Osteocyte (in vitro differentiated cells): Measurements from ENCODE around the gene PRUNE1. TPM values are rescaled to one million over a fixed set of nuclear protein-coding genes. Genes with fewer than 3 reads are reported as not detected.

Experiments used
- DNase-seq: peaks from one replicate; pipeline ENCODE4 v3.0.0; 2021; ENCODE audit warnings: mixed read lengths; ENCODE audit not compliant: unreplicated experiment; ENCODE audit errors: extremely low spot score
- H3K27ac Mint-ChIP-seq: one replicate; pipeline ENCODE4 v1.8.0; 2021; ENCODE audit warnings: mild to moderate bottlenecking, mixed read lengths; ENCODE audit not compliant: unreplicated experiment
- H3K27me3 Mint-ChIP-seq: one replicate; pipeline ENCODE4 v1.8.0; 2021; ENCODE audit warnings: mixed read lengths; ENCODE audit not compliant: unreplicated experiment
- H3K36me3 Mint-ChIP-seq: one replicate; pipeline ENCODE4 v1.8.0; 2021; ENCODE audit warnings: mixed read lengths; ENCODE audit not compliant: unreplicated experiment
- H3K4me1 Mint-ChIP-seq: one replicate; pipeline ENCODE4 v1.8.0; 2021; ENCODE audit warnings: mixed read lengths; ENCODE audit not compliant: unreplicated experiment
- H3K4me3 Mint-ChIP-seq: one replicate; pipeline ENCODE4 v1.8.0; 2021; ENCODE audit warnings: mild to moderate bottlenecking, moderate library complexity, mixed read lengths; ENCODE audit not compliant: unreplicated experiment
- H3K9me3 Mint-ChIP-seq: one replicate; pipeline ENCODE4 v1.8.0; 2021; ENCODE audit warnings: mixed read lengths; ENCODE audit not compliant: unreplicated experiment
- total RNA-seq: library from RNA; stranded (reverse); gene quantifications from 2 replicates; pipeline ENCODE4 v1.2.1, GENCODE V29; 2021
- TF ChIP-seq, protein P1 (sequence below): fragments of 200-600 bp; sonication (generic); IDR thresholded peaks from 2 replicates; pipeline ENCODE4 v1.5.0; 2021; ENCODE audit warnings: antibody characterized with exemption, mild to moderate bottlenecking, moderate library complexity

The PRUNE1 gene
- total RNA-seq, 1 donor from 2014 or later = 18.2 TPM

DNA sequence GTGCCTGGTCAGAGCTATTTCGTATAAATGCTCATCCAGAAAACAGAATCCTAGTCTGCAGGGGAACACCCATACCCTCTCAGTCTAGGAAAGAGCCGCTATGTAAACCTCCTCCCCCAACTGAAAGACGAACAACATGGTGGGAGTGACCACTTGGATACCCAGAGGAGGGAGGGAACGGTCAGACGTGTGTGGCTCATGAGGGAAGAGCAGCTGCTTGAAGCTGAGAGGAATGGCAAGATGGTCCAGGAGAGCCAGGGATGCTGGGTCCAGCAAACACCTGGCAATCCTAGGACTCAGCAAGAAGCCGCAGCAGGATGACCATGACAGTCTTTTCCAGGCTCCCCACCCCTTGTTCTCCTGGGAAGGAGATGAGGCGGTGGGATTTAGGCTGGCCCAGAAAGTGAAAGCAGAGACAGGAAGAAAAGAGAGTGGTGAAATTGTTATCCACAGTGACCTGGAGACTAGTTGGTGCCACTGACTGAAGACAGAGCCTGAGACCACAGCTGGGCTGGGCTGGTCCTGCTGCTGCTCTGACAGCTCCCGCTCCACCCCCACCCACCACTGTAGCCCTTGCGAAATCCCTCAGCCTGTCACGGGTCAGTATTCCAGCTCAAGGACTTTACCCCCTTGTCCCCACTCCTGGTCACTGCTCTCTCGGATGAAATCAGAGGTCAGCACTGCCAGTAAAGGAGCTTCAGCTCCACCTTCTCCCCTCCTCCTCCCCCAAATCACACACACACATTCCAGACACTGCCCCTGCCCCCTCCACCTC, 37.3 kb upstream of the PRUNE1 start:
- TF ChIP-seq, protein P1, sequence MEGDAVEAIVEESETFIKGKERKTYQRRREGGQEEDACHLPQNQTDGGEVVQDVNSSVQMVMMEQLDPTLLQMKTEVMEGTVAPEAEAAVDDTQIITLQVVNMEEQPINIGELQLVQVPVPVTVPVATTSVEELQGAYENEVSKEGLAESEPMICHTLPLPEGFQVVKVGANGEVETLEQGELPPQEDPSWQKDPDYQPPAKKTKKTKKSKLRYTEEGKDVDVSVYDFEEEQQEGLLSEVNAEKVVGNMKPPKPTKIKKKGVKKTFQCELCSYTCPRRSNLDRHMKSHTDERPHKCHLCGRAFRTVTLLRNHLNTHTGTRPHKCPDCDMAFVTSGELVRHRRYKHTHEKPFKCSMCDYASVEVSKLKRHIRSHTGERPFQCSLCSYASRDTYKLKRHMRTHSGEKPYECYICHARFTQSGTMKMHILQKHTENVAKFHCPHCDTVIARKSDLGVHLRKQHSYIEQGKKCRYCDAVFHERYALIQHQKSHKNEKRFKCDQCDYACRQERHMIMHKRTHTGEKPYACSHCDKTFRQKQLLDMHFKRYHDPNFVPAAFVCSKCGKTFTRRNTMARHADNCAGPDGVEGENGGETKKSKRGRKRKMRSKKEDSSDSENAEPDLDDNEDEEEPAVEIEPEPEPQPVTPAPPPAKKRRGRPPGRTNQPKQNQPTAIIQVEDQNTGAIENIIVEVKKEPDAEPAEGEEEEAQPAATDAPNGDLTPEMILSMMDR = no peak
- H3K27ac Mint-ChIP-seq = peak overlapping the region; percentile 89
- H3K36me3 Mint-ChIP-seq = peaks cover 21% of the 10 kb centered on the region
- H3K9me3 Mint-ChIP-seq = no peaks in the 10 kb centered on the region
- H3K4me1 Mint-ChIP-seq = peaks cover 40% of the 10 kb centered on the region
- H3K27me3 Mint-ChIP-seq = no peaks in the 10 kb centered on the region
- no peak for DNase-seq
- peak overlapping the region; percentile 83 for H3K4me3 Mint-ChIP-seq

DNA sequence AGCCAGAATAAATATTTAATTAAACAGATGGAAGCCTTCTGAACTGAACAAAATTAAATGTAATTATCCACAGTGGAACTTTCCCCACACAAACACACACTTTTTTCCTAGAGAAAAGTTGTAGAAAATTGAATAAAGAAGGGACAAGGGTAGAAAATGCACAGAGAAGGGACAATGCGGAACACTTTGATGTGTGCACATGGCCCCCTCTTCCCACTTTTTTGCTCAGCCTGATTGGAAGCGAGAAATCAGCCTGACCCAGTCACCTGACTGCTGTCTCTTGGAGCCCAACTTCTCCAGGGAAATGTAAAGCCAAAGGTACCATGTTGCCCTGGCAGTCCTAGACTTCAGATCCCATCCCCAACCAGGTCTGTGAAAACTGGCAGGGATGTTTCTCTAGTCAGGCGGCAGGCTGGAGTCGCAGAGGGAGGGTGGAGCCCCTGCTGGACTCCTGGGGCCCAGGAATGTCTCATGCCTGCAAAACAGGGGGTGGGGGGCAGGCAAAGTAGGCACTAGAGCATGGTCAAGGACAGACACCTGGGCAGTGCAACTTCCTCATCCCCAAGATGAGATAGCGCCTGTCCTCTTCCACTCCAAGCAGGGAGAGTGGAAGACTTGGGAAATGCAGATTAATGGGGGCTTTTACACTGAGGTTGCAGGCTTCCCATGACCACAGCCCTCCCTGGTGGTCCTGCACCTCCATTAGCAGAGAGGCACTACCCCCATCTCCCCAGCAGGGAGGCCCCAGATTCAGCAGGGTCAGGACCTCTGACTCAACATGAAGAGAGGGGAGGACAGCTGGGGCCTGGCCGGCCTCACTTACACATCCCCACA, 36.4 kb upstream of the PRUNE1 start:
- Mint-ChIP-seq H3K4me1 (peaks cover 45% of the 10 kb centered on the region), H3K4me3 (peak overlapping the region; percentile 83), H3K27ac (peak overlapping the region; percentile 89), H3K9me3 (no peaks in the 10 kb centered on the region), H3K27me3 (no peaks in the 10 kb centered on the region), H3K36me3 (peaks cover 13% of the 10 kb centered on the region)
- TF ChIP-seq, protein P1 = no peak
- DNase-seq = no peak

DNA sequence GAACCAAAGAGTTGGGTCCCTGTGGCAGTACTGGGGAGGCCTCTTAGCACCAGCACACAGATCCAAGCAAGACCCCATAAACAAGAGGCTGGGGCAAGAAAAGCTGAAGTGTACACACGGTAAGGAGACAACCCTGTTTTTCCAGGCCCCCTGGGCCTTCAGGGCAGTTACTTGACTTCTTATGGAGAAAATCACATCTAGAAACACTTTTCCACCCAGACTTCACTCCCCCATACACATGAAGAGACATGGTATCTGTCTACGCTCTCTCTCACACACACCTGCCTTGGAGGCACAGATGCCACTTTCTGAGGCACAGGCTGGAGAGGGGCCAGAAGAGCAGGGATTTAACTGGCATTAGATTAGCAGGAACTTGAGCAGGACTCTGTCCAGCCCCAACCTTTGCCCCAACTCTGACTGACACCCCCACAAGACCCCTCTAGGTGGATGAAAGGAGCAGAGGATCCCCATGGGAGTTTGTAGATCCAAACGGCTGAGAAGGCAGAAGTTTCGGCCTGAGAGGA, 35.8 kb upstream of the PRUNE1 start:
- Mint-ChIP-seq H3K36me3 (peaks cover 9% of the 10 kb centered on the region), H3K4me1 (peaks cover 52% of the 10 kb centered on the region), H3K27ac (peak overlapping the region; percentile 89)

DNA sequence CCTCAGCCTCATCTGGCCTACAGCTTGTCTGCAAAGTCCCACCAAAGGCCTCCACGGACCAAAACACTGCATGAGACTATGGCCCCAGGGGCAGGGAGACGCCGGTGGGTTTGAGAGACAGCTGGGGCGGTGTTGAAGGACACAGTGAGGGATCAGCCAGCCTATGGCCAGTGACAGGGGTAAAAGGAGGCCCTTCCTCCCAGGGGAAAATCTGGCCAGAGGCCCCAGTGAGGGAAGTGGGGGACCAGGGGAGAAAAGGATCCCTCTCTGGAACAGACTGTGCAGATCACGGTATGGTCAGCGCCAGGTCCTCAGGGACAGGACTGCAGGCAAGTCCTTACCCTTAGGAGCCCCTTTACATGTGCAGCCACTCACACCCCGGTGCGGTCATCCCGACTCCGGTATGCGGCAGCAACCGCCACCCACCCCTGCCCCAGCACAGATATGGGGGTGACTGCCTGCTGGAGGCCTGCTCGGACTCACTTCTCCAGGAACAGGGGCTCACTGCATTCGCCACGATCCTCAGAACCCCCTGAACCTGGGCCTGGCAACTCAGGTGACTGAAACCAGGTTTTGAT, 34.9 kb upstream of the PRUNE1 start:
- Mint-ChIP-seq H3K27ac (peak overlapping the region; percentile 89), H3K9me3 (no peaks in the 10 kb centered on the region), H3K4me1 (peaks cover 55% of the 10 kb centered on the region), H3K36me3 (no peaks in the 10 kb centered on the region), H3K4me3 (peak overlapping the region; percentile 83), H3K27me3 (no peaks in the 10 kb centered on the region)
- TF ChIP-seq, protein P1 = no peak
- DNase-seq = no peak

More for the DNA sequence above, 35.8 kb upstream of the PRUNE1 start:
- TF ChIP-seq, protein P1 = no peak
- Mint-ChIP-seq H3K4me3 (peak overlapping the region; percentile 83), H3K27me3 (no peaks in the 10 kb centered on the region), H3K9me3 (no peaks in the 10 kb centered on the region)
- no peak for DNase-seq
